HepG2 (cell line): Measurements from ENCODE around the gene LRRC4. TPM values are rescaled to one million over a fixed set of nuclear protein-coding genes. Genes with fewer than 3 reads are reported as not detected.

ENCODE experiments used
- ATAC-seq: fragments of 200-7000 bp; cut with Tn5 transposase; 3 replicates; pipeline ENCODE4 v1.9.1; 2020; ENCODE audit warnings: mild to moderate bottlenecking, moderate library complexity
- BruUV-seq: library from RNA; stranded (reverse); fragments of 400-500 nt; replicated peaks from 2 replicates; lab custom pipeline; 2021; lab: Mats Ljungman, UMichigan
- CTCF ChIA-PET: fragments of 300-600 bp; formaldehyde crosslinking; extraction: SDS; loops from one replicate; lab custom pipeline; 2021; ENCODE audit warnings: low total read pairs, inconsistent platforms, low intra/inter-chr PET ratio; lab: Yijun Ruan, JAX
- POLR2A ChIA-PET: fragments of 350-600 bp; sonication (Branson Sonifier 250); formaldehyde crosslinking; loops from one replicate; lab custom pipeline; 2020; ENCODE audit warnings: antibody characterized with exemption, inconsistent platforms; lab: Yijun Ruan, JAX
- DNase-seq: peaks from one replicate; pipeline ENCODE4 v3.0.0-alpha.2; 2015; ENCODE audit warnings: low spot score
- FAIRE-seq: peaks from 3 replicates; lab custom pipeline; 2011; peaks lifted over from hg19 to GRCh38; lab: Jason Lieb, UNC
- H2AFZ ChIP-seq: one replicate; pipeline ENCODE4 v1.6.1; 2011; ENCODE audit warnings: low read length, inconsistent platforms
- H3K27ac ChIP-seq: fragments of 300-600 bp; 3 replicates; pipeline ENCODE4 v1.8.0; 2011; ENCODE audit warnings: mixed run types, mild to moderate bottlenecking, mixed read lengths, low read length, inconsistent platforms; ENCODE audit not compliant: insufficient read depth; ENCODE audit errors: extremely low read length
- H3K27me3 ChIP-seq, 2 experiments: fragments of 200-600 bp in 1 of 2; 2 replicates in 1 of 2; 3 replicates in 1 of 2; pipeline versions ENCODE4 v1.6.0 to v1.8.0; 2011; ENCODE audit warnings: low read length in 2 of 2, mild to moderate bottlenecking in 2 of 2, moderate library complexity in 2 of 2, inconsistent platforms in 1 of 2; ENCODE audit not compliant: insufficient read depth in 2 of 2, control insufficient read depth in 1 of 2
- H3K36me3 ChIP-seq, 2 experiments: fragments of 200-600 bp in 1 of 2; replicated peaks in 1 of 2; 2 replicates in 1 of 2; 3 replicates in 1 of 2; pipeline versions ENCODE4 v1.5.1 to v1.8.0; 2011; ENCODE audit warnings: low read length in 2 of 2, inconsistent platforms in 1 of 2; ENCODE audit not compliant: insufficient read depth in 2 of 2, control insufficient read depth in 1 of 2
- H3K4me1 ChIP-seq: 2 replicates; pipeline ENCODE4 v1.5.1; 2012; ENCODE audit warnings: low read length, inconsistent platforms; ENCODE audit not compliant: insufficient read depth
- H3K4me2 ChIP-seq: 2 replicates; pipeline ENCODE4 v1.6.0; 2011; ENCODE audit warnings: low read depth, low read length, inconsistent platforms
- H3K4me3 ChIP-seq, 3 experiments: fragments of 200-600 bp in 1 of 3; sonication (generic), shearing (Covaris generic) in 1 of 3; replicated peaks in 1 of 3; 2 replicates each; pipeline ENCODE4 v1.5.1; 2011 to 2016; ENCODE audit warnings: low read length in 3 of 3, inconsistent platforms in 2 of 3, low read depth in 2 of 3, mild to moderate bottlenecking in 2 of 3, control low read depth in 1 of 3, mixed read lengths in 1 of 3; ENCODE audit not compliant: insufficient read depth in 1 of 3
- H3K79me2 ChIP-seq: one replicate; pipeline ENCODE4 v1.6.1; 2011; ENCODE audit warnings: low read length, inconsistent platforms; ENCODE audit not compliant: insufficient read depth
- H3K9ac ChIP-seq: 2 replicates; pipeline ENCODE4 v1.6.0; 2011; ENCODE audit warnings: mild to moderate bottlenecking, low read depth, low read length, inconsistent platforms; ENCODE audit not compliant: insufficient read depth
- H3K9me3 ChIP-seq: 2 replicates; pipeline ENCODE4 v1.5.1; 2012; ENCODE audit warnings: mild to moderate bottlenecking, low read length
- H4K20me1 ChIP-seq: 2 replicates; pipeline ENCODE4 v1.6.0; 2011; ENCODE audit warnings: inconsistent platforms, mild to moderate bottlenecking, low read length, moderate library complexity; ENCODE audit not compliant: insufficient read depth
- BCL3 ChIP-seq: sonication (generic); formaldehyde crosslinking; IDR thresholded peaks from 2 replicates; pipeline ENCODE4 v1.5.1; 2020; ENCODE audit warnings: mild to moderate bottlenecking, missing genetic modification reagents, moderate library complexity
- CHD2 ChIP-seq: IDR thresholded peaks from 2 replicates; pipeline ENCODE4 v1.6.1; 2011; ENCODE audit warnings: low read depth, low read length, improper control_type of control experiment
- MAFG ChIP-seq: sonication (generic); formaldehyde crosslinking; IDR thresholded peaks from 2 replicates; pipeline ENCODE4 v1.5.1; 2020; ENCODE audit warnings: mild to moderate bottlenecking, missing genetic modification reagents
- RXRA ChIP-seq: sonication (generic); formaldehyde crosslinking; IDR thresholded peaks from 2 replicates; pipeline ENCODE4 v1.5.1; 2020; ENCODE audit warnings: missing genetic modification reagents
- TEAD3 ChIP-seq: optimal IDR thresholded peaks from 2 replicates; pipeline ENCODE3; 2016; ENCODE audit warnings: borderline replicate concordance
- ZBTB20 ChIP-seq: sonication (generic); formaldehyde crosslinking; IDR thresholded peaks from 2 replicates; pipeline ENCODE4 v1.8.1; 2023; ENCODE audit warnings: missing genetic modification reagents, low read depth, mild to moderate bottlenecking, borderline replicate concordance
- ZKSCAN5 ChIP-seq: sonication (generic); formaldehyde crosslinking; IDR thresholded peaks from 2 replicates; pipeline ENCODE4 v1.5.1; 2020; ENCODE audit warnings: mild to moderate bottlenecking, missing genetic modification reagents
- ZNF143 ChIP-seq: sonication (generic); formaldehyde crosslinking; IDR thresholded peaks from 2 replicates; pipeline ENCODE4 v1.4.0; 2020; ENCODE audit warnings: missing genetic modification reagents
- ZNF33A ChIP-seq: sonication (generic); formaldehyde crosslinking; IDR thresholded peaks from 2 replicates; pipeline ENCODE4 v1.5.1; 2020; ENCODE audit warnings: missing genetic modification reagents, mild to moderate bottlenecking, moderate library complexity, borderline replicate concordance
- ZNF629 ChIP-seq: sonication (generic); formaldehyde crosslinking; conservative IDR thresholded peaks from 2 replicates; pipeline ENCODE4 v1.5.0; 2020; ENCODE audit warnings: missing genetic modification reagents
- ZNF660 ChIP-seq: sonication (generic); formaldehyde crosslinking; IDR thresholded peaks from 2 replicates; pipeline ENCODE4 v1.5.1; 2020; ENCODE audit warnings: mild to moderate bottlenecking, low read depth, missing genetic modification reagents, borderline replicate concordance
- WGBS: methylation state at CpG from one replicate; pipeline ENCODE4 v1.1.6; 2017; ENCODE audit warnings: low lambda C conversion rate; 5-methylcytosine and 5-hydroxymethylcytosine counted together
- in situ Hi-C: cut with HindIII; loops from 2 replicates; pipeline ENCODE4 v1.10.0; 2017; ENCODE audit warnings: low pct_unique_long_range_greater_than_20kb; ENCODE audit not compliant: extremely low pct_ligation_motif_present
- intact Hi-C: fragments of 100-400 bp; cut with micrococcal nuclease; formaldehyde crosslinking; loops from one replicate; pipeline ENCODE4 v1.10.0; 2022; ENCODE audit not compliant: unreplicated experiment
- polyA plus RNA-seq, 8 experiments: library from polyadenylated mRNA; depleted of rRNA in 3 of 8; stranded (reverse) in 7 of 8; unstranded in 1 of 8; fragments of >200 nt; fragmentation: Illumina TruSeq in 4 of 8; extraction: Trizol in 4 of 8; gene quantifications; 2 replicates each; pipeline versions ENCODE4 v1.2.1 to v1.2.3, GENCODE V29; 2011 to 2016; ENCODE audit warnings: low read depth in 4 of 8, missing spikeins in 1 of 8, mixed read lengths in 1 of 8; ENCODE audit not compliant: insufficient read depth in 1 of 8
- total RNA-seq, 5 experiments: library from RNA; depleted of rRNA; stranded (reverse); fragments of >200 nt; fragmentation: Illumina TruSeq; extraction: Trizol; gene quantifications; 2 replicates each; pipeline ENCODE4 v1.2.3, GENCODE V29; 2016; ENCODE audit warnings: low read depth in 1 of 5
- TF ChIP-seq, protein P1 (sequence below): sonication (generic); formaldehyde crosslinking; IDR thresholded peaks from 2 replicates; pipeline ENCODE4 v1.4.0; 2020; ENCODE audit warnings: mild to moderate bottlenecking, missing genetic modification reagents
- TF ChIP-seq, protein P2 (sequence below): sonication (generic); formaldehyde crosslinking; IDR thresholded peaks from 2 replicates; pipeline ENCODE4 v1.5.0; 2020; ENCODE audit warnings: missing genetic modification reagents
- TF ChIP-seq, protein P3 (sequence below): sonication (generic); formaldehyde crosslinking; IDR thresholded peaks from 2 replicates; pipeline ENCODE4 v1.8.1; 2023; ENCODE audit warnings: mild to moderate bottlenecking, missing genetic modification reagents, borderline replicate concordance

LRRC4 gene
- total and polyA plus RNA-seq, 2 of the 13 experiments (the other 11 are each of a cell fraction or from before 2014, with no cell fraction given) = not detected

DNA sequence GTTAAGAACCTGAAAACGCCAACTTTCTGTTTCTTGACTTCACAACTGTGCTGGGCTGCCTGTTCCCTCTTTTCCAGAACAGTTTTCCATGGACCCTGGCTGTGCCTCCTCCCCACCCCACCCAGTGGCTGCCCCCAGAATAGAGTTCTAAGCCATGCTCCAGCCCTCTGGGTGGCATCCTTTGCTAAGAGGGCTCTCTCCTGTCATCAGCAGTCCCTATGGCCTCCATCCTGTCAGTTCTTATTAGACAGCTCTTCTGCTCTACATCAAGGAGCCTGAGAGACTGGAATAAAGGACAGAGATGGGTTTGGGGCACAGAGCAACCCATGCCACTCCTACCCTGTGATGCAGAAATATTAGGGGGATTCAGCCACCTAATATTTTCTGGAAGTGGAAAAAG is 13.9 kb upstream of the LRRC4 start (continued):
- TF ChIP-seq MAFG (CRISPR knock-in tag) (no peak), TEAD3 (no peak), RXRA (no peak), ZNF660 (CRISPR knock-in tag) (no peak), ZKSCAN5 (CRISPR knock-in tag) (no peak), ZNF143 (CRISPR knock-in tag) (no peak)
- TF ChIP-seq, protein P1, sequence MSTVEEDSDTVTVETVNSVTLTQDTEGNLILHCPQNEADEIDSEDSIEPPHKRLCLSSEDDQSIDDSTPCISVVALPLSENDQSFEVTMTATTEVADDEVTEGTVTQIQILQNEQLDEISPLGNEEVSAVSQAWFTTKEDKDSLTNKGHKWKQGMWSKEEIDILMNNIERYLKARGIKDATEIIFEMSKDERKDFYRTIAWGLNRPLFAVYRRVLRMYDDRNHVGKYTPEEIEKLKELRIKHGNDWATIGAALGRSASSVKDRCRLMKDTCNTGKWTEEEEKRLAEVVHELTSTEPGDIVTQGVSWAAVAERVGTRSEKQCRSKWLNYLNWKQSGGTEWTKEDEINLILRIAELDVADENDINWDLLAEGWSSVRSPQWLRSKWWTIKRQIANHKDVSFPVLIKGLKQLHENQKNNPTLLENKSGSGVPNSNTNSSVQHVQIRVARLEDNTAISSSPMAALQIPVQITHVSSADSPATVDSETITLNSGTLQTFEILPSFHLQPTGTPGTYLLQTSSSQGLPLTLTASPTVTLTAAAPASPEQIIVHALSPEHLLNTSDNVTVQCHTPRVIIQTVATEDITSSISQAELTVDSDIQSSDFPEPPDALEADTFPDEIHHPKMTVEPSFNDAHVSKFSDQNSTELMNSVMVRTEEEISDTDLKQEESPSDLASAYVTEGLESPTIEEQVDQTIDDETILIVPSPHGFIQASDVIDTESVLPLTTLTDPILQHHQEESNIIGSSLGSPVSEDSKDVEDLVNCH (CRISPR knock-in tag) = no peak
- TF ChIP-seq, protein P2, sequence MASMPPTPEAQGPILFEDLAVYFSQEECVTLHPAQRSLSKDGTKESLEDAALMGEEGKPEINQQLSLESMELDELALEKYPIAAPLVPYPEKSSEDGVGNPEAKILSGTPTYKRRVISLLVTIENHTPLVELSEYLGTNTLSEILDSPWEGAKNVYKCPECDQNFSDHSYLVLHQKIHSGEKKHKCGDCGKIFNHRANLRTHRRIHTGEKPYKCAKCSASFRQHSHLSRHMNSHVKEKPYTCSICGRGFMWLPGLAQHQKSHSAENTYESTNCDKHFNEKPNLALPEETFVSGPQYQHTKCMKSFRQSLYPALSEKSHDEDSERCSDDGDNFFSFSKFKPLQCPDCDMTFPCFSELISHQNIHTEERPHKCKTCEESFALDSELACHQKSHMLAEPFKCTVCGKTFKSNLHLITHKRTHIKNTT = no peak

- in situ Hi-C loops = no loop called here
Observed at GRCh38 chr7:128044064-128044463, 12.8 kb upstream of the LRRC4 start.

More at GRCh38 chr7:128044064-128044463, 12.8 kb upstream of the LRRC4 start:
- intact Hi-C loops = no loop called here
- H2AFZ ChIP-seq = no peak overlapping the region
- no TSS peak for BruUV-seq
- H3K4me1 ChIP-seq = no peaks in the 10 kb centered on the region
- peaks cover 12 to 39% of the 10 kb centered on the region in 2 experiments for H3K36me3 ChIP-seq
- no peaks in the 10 kb centered on the region for H3K9me3 ChIP-seq
- DNase-seq = no peak
- ChIA-PET CTCF (no interaction called here), POLR2A (no interaction called here)
- no peaks in the 10 kb centered on the region for H3K79me2 ChIP-seq
- ATAC-seq = no peak
- H3K4me2 ChIP-seq = no peak overlapping the region
- WGBS = 100% methylated on average over 4 of the region's 5 CpGs
- TF ChIP-seq ZNF629 (CRISPR knock-in tag) (no peak), BCL3 (CRISPR knock-in tag) (no peak), CHD2 (no peak), ZBTB20 (no peak), ZNF33A (CRISPR knock-in tag) (no peak)
- TF ChIP-seq, protein P3, sequence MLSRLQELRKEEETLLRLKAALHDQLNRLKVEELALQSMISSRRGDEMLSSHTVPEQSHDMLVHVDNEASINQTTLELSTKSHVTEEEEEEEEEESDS = no peak
- no peak overlapping the region for H3K4me3 ChIP-seq
- no peak overlapping the region for H3K9ac ChIP-seq
- no peak overlapping the region for H3K27ac ChIP-seq
- H4K20me1 ChIP-seq = no peaks in the 10 kb centered on the region
- FAIRE-seq = peak; percentile 4
- no peaks in the 10 kb centered on the region for H3K27me3 ChIP-seq
